OCI-M2 (cell line): ENCODE results near the gene FHOD3.
"Not testable (repeated sequence)": the region's sequence is repeated elsewhere in the genome, so short reads cannot be mapped to it uniquely, and the experiment has no call there.

ENCODE experiments used
- DNase-seq: peaks from one replicate; lab custom pipeline; 2025; ENCODE audit not compliant: unreplicated experiment; lab: John Stamatoyannopoulos, UW

Gene FHOD3

GRCh38 chr18:36762965-36763364 lies 465.5 kb downstream of the FHOD3 start:
- not testable (repeated sequence) for DNase-seq

DNA sequence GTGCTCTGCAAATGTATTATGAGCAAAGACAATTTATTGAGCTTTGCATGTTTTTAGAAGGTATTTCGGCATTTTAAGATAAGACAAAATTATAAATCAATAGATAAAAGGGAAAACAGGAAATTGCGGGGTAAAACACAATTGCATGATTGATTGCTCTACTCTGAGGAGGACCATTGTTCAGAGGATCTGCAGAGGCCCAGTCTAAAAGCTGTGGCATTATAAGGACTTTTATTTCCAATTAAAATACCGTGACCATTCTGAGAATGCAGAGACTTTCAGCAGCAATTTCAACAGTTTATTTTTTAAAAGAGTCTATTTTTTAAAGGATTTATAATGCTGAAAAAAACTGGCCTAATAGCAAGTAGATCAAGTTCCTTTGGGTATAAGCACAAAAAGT lies 469.3 kb downstream of the FHOD3 start:
- no peak for DNase-seq

DNA sequence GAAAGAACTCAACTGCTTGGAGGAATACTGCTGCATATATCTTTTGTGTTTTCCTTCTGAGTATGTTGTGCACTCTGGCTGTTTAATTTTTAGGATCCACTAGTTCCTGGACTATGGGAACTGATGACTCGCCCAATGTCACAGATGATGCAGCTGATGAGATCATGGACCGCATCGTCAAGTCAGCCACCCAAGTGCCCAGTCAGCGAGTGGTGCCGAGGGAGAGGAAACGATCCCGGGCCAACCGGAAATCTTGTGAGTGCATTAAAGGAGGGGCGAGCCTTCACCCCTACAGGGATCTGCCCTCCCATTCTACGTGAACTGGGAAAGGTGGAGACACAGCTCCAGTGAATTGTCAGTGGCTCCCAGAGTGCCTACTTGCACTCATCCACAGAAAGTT lies 471.7 kb downstream of the FHOD3 start:
- no peak for DNase-seq

- DNase-seq = no peak
Measured at GRCh38 chr18:36769611-36770314, 472.2 kb downstream of the FHOD3 start.

GRCh38 chr18:36770315-36770946 lies 472.9 kb downstream of the FHOD3 start:
- DNase-seq = no peak

DNA sequence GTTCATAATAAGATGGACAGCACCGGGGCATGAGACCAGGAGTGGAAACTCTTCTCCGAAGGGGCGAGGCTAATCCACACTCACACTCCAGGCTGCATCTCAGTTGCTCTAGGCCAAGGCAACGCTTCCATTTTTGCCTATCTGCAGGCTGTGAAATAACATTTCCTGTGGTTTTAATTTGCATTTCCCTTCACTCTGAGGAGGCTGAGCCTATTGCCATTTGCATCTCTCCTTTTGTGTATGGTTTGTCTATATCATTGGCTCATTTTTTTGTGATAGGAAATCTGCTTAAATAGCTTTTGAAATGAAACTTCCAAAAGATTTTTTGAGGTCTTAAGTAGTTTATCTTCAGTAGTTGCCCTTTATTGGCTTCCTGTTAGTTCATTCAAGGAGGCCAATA lies 473.7 kb downstream of the FHOD3 start:
- DNase-seq = no peak

- DNase-seq = no peak
Measured at GRCh38 chr18:36772241-36772723, 474.8 kb downstream of the FHOD3 start.

DNA sequence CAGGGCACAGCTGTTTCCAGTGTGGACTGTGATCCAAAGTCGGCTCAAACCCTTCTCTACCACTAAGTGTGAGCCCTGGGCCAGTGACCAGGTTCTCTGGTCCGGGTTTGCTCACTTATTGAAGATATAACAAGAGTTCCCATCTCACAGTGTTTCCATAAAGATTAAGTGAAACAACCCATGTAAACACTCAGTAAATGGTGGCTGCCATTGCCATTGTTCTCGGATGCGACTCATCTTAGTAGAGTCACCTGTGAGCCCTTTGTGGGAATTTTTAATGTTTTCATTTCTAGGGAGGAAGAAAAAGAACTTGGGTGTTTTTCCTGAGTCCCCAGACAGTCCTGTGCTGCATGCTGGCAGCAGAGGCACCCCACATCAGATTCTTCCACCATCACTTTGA lies 477.9 kb downstream of the FHOD3 start:
- no peak for DNase-seq

DNA sequence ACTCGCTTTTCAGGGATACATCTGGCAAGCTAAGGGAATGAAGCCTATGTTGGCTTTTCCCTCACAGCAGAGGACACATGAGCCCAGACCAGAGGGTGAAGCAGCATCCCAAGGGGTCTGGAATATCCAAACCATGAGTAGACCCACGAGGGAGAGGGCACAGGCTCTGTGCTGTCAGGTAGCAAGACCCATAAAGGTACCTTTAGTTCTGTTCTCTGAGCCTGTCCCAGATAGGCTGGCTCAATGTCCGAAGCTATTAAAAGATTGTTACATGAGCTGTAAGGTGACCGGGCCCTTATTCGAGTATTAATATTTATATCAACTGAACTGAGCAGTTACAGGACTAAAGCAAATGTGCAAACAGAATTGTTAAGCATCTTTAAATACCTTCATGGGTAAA lies 479.1 kb downstream of the FHOD3 start:
- DNase-seq = no peak

- DNase-seq = no peak
Measured at GRCh38 chr18:36777566-36777965, 480.1 kb downstream of the FHOD3 start.

- no peak for DNase-seq
Measured at GRCh38 chr18:36780748-36781147, 483.2 kb downstream of the FHOD3 start.

DNA sequence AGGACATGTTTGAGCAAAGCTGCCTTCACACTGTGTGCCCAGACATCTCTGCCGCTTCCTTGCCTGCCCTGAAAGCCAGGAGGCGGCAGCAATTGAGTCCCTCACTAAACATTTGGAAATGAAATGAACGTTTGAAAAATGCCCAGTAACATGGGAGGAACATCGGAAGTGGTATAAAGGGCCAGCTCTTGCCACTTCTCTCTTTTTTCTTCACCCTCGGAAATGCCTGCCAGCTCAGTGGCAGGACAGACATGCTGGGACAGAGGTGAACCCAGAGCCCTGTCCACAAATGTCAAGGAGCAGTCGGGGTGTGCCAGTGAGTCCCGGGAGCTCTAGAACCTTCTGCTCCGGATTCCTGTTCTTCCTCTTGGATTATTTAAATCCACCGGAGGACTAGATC lies 485.2 kb downstream of the FHOD3 start:
- DNase-seq = no peak

GRCh38 chr18:36783792-36784191 lies 486.3 kb downstream of the FHOD3 start:
- no peak for DNase-seq

DNA sequence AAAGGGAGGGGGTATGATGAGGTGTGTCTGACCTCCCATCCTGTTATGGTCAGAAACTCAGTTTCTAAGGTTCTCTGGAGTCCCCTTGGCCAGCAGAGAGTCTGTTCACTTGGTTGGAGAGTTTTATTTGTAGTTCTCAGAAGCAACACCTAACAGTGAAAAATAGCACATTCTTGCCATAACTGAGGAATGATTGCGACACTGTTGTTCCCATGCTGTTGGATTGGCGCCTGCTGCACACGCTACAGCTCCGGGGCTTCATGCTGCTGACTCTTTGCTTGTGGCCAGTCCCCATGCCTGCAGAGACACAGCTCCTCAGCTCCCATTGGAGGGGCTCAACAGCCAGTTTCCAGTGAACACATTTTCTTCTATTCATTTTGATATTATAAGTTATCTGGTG lies 489.2 kb downstream of the FHOD3 start:
- DNase-seq = no peak

DNA sequence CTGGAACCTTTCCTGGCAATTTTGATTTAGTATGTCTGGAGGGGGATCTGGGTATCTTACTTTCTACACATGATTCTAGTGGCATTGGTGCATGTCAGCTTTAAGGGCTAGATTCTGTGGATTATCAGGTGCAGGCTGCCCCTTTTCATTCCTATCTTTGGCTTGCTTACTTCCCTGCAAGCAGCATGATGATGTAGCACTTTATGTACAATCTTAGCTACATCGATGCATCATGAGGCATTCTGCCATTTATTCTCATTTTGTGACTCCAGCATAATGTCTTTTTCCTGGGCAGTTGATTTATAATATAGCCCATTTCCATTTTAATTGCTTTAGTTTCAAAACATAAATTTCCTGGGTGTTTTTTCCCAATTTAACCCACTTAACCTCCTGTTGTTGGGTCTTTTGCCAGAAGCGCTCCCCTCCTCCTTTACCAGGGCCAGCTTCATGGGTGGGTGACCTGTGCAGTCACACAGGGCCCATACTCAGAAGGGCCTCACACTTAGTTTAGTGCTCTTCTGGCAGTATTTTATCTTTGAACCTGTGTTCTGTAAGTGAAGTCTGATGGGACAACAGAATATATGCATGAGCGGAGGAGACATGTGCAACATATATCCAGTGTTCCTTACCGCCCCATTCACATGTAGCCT lies 495.2 kb downstream of the FHOD3 start:
- DNase-seq = no peak

GRCh38 chr18:36798738-36799473 lies 501.4 kb downstream of the FHOD3 start:
- no peak for DNase-seq

DNA sequence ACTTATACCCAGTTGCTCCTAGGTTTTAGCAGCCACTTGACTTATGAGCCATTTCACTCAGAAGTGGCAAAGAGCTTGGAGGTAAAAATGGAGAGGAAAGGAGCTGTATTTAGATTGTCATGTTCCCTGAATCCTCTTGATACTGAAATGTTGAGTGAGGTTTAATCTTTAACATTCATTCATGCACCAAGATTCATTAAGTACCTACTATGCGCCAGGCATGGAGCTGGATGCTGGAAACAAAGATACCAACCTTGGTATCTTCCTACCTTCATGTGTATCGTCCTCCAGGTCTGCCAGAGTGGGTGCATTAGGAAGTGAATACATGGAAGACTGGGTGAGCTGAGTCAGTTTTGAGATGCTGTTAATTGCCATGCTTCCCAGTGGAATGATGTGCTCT lies 507.6 kb downstream of the FHOD3 start:
- DNase-seq = no peak

DNA sequence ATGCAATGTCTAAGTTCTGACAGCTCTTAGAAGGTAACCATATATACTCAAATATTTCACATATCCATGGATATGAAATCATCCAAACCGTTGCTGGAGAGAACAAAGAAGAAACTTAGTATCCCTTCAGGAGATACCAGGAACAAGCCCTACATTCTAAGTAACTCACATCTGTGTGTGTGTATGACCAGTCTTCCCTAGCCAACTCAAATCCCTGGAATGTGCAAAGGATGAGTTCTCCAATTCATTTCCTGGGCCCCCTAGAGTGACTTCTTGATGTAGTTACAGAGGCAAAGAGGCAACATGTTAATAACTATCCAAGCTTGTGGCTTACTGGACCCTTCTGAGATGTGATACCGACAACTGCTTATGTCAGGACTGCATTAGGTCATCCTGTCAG lies 511.2 kb downstream of the FHOD3 start:
- DNase-seq = no peak

GRCh38 chr18:36809590-36810381 lies 512.3 kb downstream of the FHOD3 start:
- no peak for DNase-seq

DNA sequence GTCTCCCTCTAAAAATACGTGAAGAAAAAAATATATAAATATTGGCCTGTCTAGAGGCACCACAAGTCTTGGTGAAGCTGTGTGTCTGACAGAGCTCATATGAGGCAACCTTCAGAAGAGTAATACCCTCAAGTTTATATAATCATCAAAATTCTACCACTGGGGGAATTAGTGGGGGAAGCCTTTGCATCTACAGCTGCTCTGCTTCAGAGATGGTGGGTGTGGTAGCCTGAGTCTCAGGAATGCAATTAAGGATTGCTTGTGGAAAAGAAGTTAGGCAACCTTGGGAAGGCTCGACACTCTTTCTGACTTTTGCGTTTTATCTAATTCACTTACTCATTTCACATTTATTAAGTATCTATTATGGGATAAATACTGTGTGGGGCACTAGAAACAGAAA lies 513.9 kb downstream of the FHOD3 start:
- no peak for DNase-seq

DNA sequence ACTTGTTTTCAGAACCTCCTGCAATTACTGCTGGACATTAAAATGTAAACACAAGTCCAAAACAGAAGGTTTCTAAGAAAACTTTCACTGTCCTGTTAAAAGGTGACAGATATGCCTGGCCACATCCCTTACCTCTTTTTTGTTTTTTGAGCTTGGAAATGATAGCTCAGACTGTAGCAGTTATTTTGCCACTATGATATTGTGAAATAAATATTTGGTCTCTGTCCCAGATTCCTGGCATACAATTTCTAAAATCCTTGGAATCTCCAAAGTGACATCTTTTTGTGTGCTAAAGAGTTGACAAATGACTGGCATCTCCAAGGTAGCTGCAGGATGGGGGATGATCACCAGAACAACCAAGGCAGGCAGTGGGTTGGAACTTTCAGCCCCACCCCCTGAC lies 514.4 kb downstream of the FHOD3 start:
- DNase-seq = no peak
